PC-9 (cell line): ENCODE results near the gene PCED1A.

Experiments
- CTCF ChIP-seq: fragments of 200-600 bp; sonication (generic); conservative IDR thresholded peaks from 2 replicates; pipeline ENCODE4 v1.6.1; 2017; ENCODE audit warnings: mixed run types, antibody characterized with exemption, mild to moderate bottlenecking, moderate library complexity
- EZH2 ChIP-seq: fragments of 200-600 bp; sonication (generic); IDR thresholded peaks from 2 replicates; pipeline ENCODE4 v1.8.0; 2017; ENCODE audit warnings: antibody characterized with exemption, low read depth

- TF ChIP-seq CTCF (no peak), EZH2 (no peak)
Observed at GRCh38 chr20:2797136-2797983, 43.1 kb downstream of the PCED1A start.
